Measurements from ENCODE around the gene ADCY9. TPM values are rescaled to one million over a fixed set of nuclear protein-coding genes. Genes with fewer than 3 reads are reported as not detected.
A peak's percentile ranks its signal among the peaks of the same experiment; 100 is the strongest.
"Not testable (repeated sequence)": the region's sequence is repeated elsewhere in the genome, so short reads cannot be mapped to it uniquely, and the experiment has no call there.

The ADCY9 gene
- total RNA-seq, 1 donor from 2014 or later = 13.1 TPM

- no peak for DNase-seq (ENCODE audit: low spot score in 2 of 2, unreplicated experiment in 2 of 2)
- no peaks in the 10 kb centered on the region for H3K27me3 Mint-ChIP-seq (ENCODE audit: low read depth)
- peak overlapping the region; percentile 48 for H3K4me3 Mint-ChIP-seq
- no peaks in the 10 kb centered on the region for H3K36me3 Mint-ChIP-seq
- no peak for TF ChIP-seq CTCF (IDR thresholded peaks at IDR 0.05; ENCODE audit: unreplicated experiment)
- peak overlapping the region; percentile 90 for H3K27ac Mint-ChIP-seq
- H3K9me3 Mint-ChIP-seq = no peaks in the 10 kb centered on the region
- peaks cover 39% of the 10 kb centered on the region for H3K4me1 Mint-ChIP-seq
Observed at GRCh38 chr16:3949946-3950342, 166.3 kb downstream of the ADCY9 start.

DNA sequence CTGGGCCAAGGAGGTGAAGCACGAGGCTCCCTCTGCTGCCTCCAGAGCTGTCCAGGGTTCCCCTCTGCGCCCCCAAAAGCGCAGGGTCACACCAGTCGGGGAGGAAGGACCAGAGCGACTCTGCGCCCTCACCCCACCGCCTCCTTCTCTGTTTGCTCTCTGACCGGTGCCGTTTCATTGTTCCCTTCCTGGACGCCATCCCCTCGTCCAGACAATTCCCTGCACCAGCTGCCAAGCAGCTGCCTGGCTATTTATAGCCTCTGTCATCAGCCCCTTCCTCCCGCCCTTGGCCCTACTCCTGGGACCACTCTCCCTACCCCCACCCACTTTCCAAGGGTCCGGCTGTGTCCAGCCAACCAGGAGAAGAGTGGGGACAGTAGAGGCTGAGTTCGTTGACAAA, 167.0 kb downstream of the ADCY9 start:
- Mint-ChIP-seq H3K27ac (peak overlapping the region; percentile 30), H3K36me3 (no peaks in the 10 kb centered on the region), H3K4me3 (no peak overlapping the region), H3K27me3 (ENCODE audit: low read depth) (no peaks in the 10 kb centered on the region), H3K4me1 (peaks cover 33% of the 10 kb centered on the region), H3K9me3 (no peaks in the 10 kb centered on the region)
- no peak for TF ChIP-seq CTCF (IDR thresholded peaks at IDR 0.05; ENCODE audit: unreplicated experiment)
- DNase-seq (ENCODE audit: low spot score in 2 of 2, unreplicated experiment in 2 of 2) = no peak

GRCh38 chr16:3948378-3948995, 167.8 kb downstream of the ADCY9 start:
- H3K27ac Mint-ChIP-seq = no peak overlapping the region
- H3K27me3 Mint-ChIP-seq (ENCODE audit: low read depth) = no peaks in the 10 kb centered on the region
- TF ChIP-seq CTCF (IDR thresholded peaks at IDR 0.05; ENCODE audit: unreplicated experiment) = no peak
- H3K4me3 Mint-ChIP-seq = no peak overlapping the region
- peaks cover 32% of the 10 kb centered on the region for H3K4me1 Mint-ChIP-seq
- peaks cover under 1% of the 10 kb centered on the region for H3K36me3 Mint-ChIP-seq
- DNase-seq (ENCODE audit: low spot score in 2 of 2, unreplicated experiment in 2 of 2) = no peak
- peaks cover under 1% of the 10 kb centered on the region for H3K9me3 Mint-ChIP-seq

DNA sequence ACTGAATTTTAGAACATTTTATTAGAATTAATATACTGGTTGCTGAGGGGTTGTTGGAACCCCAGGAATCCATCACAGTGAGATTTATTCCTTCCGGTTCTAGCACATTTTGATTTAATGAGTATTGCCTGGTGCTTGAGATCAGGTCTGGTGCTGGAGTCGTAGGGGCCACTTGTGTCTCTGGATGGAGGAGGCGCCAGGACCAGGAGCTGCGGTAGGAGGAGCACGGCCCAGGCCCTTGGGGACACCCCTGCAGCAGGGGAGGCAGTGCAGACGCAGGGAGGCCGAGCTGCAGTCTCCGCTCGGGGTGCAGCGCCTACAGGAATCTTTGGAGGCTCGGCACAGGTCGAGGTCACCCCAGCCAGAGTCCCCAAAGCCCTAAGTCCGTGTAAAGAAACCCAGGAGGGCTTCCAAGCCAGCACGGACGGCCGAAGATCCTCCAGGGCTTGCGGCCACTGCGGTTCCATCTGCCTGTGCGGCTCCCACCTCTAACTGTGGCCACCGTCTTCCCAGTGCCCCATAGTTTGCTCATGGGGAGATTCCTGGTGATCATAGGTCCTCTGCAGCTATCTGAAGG, 169.6 kb downstream of the ADCY9 start:
- DNase-seq (ENCODE audit: low spot score in 2 of 2, unreplicated experiment in 2 of 2) = no peak
- Mint-ChIP-seq H3K27ac (peak overlapping the region; percentile 78), H3K4me1 (peaks cover 24% of the 10 kb centered on the region), H3K4me3 (no peak overlapping the region), H3K27me3 (ENCODE audit: low read depth) (no peaks in the 10 kb centered on the region), H3K9me3 (peaks cover 9% of the 10 kb centered on the region), H3K36me3 (peaks cover 8% of the 10 kb centered on the region)
- no peak for TF ChIP-seq CTCF (IDR thresholded peaks at IDR 0.05; ENCODE audit: unreplicated experiment)

DNA sequence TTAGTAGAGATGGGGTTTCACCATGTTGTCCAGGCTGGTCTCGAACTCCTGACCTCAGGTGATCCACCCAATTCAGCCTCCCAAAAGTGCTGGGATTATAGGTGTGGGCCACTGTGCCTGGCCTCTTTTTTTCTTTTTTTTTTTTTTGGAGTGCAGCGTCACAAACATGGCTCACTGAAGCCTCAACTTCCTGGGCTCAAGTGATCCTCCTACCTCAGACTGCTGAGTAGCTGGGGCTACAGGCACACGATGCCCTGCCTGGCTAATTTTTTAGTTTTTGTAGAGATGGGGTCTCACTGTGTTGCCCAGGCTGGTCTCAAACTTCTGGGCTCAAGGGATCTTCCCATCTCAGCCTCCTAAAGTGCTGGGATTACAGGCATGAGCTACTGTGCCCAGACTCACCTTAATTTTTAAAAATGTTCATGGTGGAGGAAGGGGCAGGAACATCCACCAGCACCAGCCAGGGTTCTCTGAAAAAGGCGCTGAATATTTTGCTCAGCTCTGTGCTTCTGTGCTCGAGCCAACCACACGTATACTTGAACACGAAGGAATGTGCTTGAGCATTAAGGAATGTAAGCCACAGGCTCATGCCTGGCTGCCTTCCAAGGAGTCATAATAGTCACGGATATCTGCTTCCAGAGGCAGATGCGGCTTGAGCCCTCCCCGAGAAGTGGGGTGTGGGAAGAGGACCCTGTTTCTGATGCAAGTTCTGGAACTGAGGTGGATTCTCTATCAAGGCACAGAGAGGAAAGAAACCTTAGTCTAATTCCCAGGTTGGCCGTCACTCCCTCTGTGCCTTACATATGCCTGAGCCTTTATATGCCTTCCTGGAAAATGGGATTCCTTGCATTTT, 170.3 kb downstream of the ADCY9 start:
- Mint-ChIP-seq H3K4me1 (peaks cover 22% of the 10 kb centered on the region), H3K27ac (peak overlapping the region; percentile 78), H3K4me3 (no peak overlapping the region), H3K27me3 (ENCODE audit: low read depth) (no peaks in the 10 kb centered on the region), H3K36me3 (peaks cover 8% of the 10 kb centered on the region), H3K9me3 (peaks cover 9% of the 10 kb centered on the region)
- no peak for TF ChIP-seq CTCF (IDR thresholded peaks at IDR 0.05; ENCODE audit: unreplicated experiment)
- peak; percentile 59 to 79 for DNase-seq (ENCODE audit: low spot score in 2 of 2, unreplicated experiment in 2 of 2)

DNA sequence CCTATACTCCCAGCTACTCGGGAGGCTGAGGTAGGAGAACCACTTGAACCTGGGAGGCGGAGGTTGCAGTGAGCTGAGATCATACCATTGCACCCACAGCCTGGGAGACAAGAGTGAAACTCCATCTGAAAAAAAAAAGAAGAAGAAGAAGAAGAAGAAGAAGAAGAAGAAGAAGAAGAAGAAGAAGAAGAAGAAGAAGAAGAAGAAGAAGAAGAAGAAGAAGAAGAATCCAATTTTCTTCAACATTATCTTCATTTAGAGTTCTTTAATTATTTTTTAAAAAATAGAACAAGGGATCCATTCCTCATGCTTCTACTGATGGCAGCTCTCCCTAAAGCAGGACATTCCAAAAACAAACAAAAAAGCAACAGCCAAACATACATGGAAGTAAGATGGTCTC, 171.8 kb downstream of the ADCY9 start:
- not testable (repeated sequence) for H3K4me3 Mint-ChIP-seq; H3K27me3 Mint-ChIP-seq (ENCODE audit: low read depth); H3K36me3 Mint-ChIP-seq; DNase-seq (ENCODE audit: low spot score in 2 of 2, unreplicated experiment in 2 of 2); H3K9me3 Mint-ChIP-seq
- H3K27ac Mint-ChIP-seq = peak overlapping the region; percentile 18
- H3K4me1 Mint-ChIP-seq = peaks cover 15% of the 10 kb centered on the region

GRCh38 chr16:3942146-3942545, 174.1 kb downstream of the ADCY9 start:
- H3K4me1 Mint-ChIP-seq = peaks cover 13% of the 10 kb centered on the region
- H3K27me3 Mint-ChIP-seq (ENCODE audit: low read depth); H3K27ac Mint-ChIP-seq; DNase-seq (ENCODE audit: low spot score in 2 of 2, unreplicated experiment in 2 of 2); H3K36me3 Mint-ChIP-seq; H3K9me3 Mint-ChIP-seq; H3K4me3 Mint-ChIP-seq: not testable (repeated sequence)
